K562 (cell line): Measurements from ENCODE around the gene INS. TPM values are rescaled to one million over a fixed set of nuclear protein-coding genes. Genes with fewer than 3 reads are reported as not detected.

Experiments used
- ATAC-seq: fragments of 200-7000 bp; cut with Tn5 transposase; 3 replicates; pipeline ENCODE4 v1.9.1; 2020; ENCODE audit warnings: moderate library complexity
- BruUV-seq: library from RNA; stranded (reverse); fragments of 400-500 nt; replicated peaks from 2 replicates; lab custom pipeline; 2021; lab: Mats Ljungman, UMichigan
- CTCF ChIA-PET: fragments of 300-600 bp; formaldehyde crosslinking; extraction: SDS; loops from one replicate; lab custom pipeline; 2021; ENCODE audit warnings: low intra/inter-chr PET ratio; lab: Yijun Ruan, JAX
- POLR2A ChIA-PET: fragments of 300-600, 350-650 bp; sonication (Branson Sonifier 250); formaldehyde crosslinking; extraction: SDS; loops from one replicate; lab custom pipeline; 2021; ENCODE audit warnings: antibody characterized with exemption, inconsistent platforms; lab: Yijun Ruan, JAX
- DNase-seq, 4 experiments: peaks; one replicate each; pipeline versions ENCODE4 v3.0.0 to v3.0.0-alpha.2; 2011 to 2018; ENCODE audit warnings: low spot score in 3 of 4, mixed read lengths in 3 of 4; ENCODE audit errors: extremely low read depth in 1 of 4
- FAIRE-seq: peaks from 2 replicates; lab custom pipeline; 2011; peaks lifted over from hg19 to GRCh38; lab: Jason Lieb, UNC
- H2AFZ ChIP-seq: 2 replicates; pipeline ENCODE4 v1.6.0; 2011; ENCODE audit warnings: low read depth, low read length, control low read depth, inconsistent platforms
- H3K27ac ChIP-seq: fragments of 200-600 bp; 3 replicates; pipeline ENCODE4 v1.8.0; 2011; ENCODE audit warnings: low read depth, mild to moderate bottlenecking, control low read depth, inconsistent platforms, low read length, moderate library complexity, mixed read lengths; ENCODE audit errors: extremely low read depth
- H3K27me3 ChIP-seq, 2 experiments: fragments of 300-600 bp in 1 of 2; 2 replicates in 1 of 2; 3 replicates in 1 of 2; pipeline versions ENCODE4 v1.6.0 to v1.8.0; 2011; ENCODE audit warnings: inconsistent platforms in 2 of 2, low read length in 2 of 2, mild to moderate bottlenecking in 1 of 2, mixed read lengths in 1 of 2, moderate library complexity in 1 of 2; ENCODE audit not compliant: control insufficient read depth in 2 of 2, insufficient read depth in 2 of 2
- H3K36me3 ChIP-seq: fragments of 300-600 bp; 3 replicates; pipeline ENCODE4 v1.8.0; 2011; ENCODE audit warnings: mild to moderate bottlenecking, low read length, inconsistent platforms; ENCODE audit not compliant: control insufficient read depth, insufficient read depth
- H3K4me1 ChIP-seq, 2 experiments: fragments of 200-600 bp in 1 of 2; replicated peaks in 1 of 2; 2 replicates in 1 of 2; 3 replicates in 1 of 2; pipeline versions ENCODE4 v1.5.1 to v1.8.0; 2011; ENCODE audit warnings: inconsistent platforms in 2 of 2, low read length in 2 of 2, mild to moderate bottlenecking in 1 of 2, mixed read lengths in 1 of 2, moderate library complexity in 1 of 2; ENCODE audit not compliant: control insufficient read depth in 2 of 2, insufficient read depth in 2 of 2
- H3K4me2 ChIP-seq: 2 replicates; pipeline ENCODE4 v1.6.1; 2011; ENCODE audit warnings: low read length, control low read depth, inconsistent platforms, mixed read lengths; ENCODE audit not compliant: insufficient read depth
- H3K4me3 ChIP-seq: fragments of 200-600 bp; sonication (generic), shearing (Covaris generic); 2 replicates; pipeline ENCODE4 v1.5.1; 2016; ENCODE audit warnings: control low read depth, inconsistent platforms
- H3K79me2 ChIP-seq: fragments of 200-600 bp; 3 replicates; pipeline ENCODE4 v1.8.0; 2011; ENCODE audit warnings: low read length, inconsistent platforms; ENCODE audit not compliant: control insufficient read depth, insufficient read depth
- H3K9ac ChIP-seq, 2 experiments: 2 replicates each; pipeline versions ENCODE4 v1.6.0 to v1.6.1; 2011; ENCODE audit warnings: low read depth in 2 of 2, low read length in 2 of 2, control low read depth in 1 of 2, inconsistent platforms in 1 of 2, mild to moderate bottlenecking in 1 of 2, mixed read lengths in 1 of 2; ENCODE audit not compliant: insufficient read depth in 1 of 2
- H3K9me1 ChIP-seq: one replicate; pipeline ENCODE4 v1.6.0; 2011; ENCODE audit warnings: inconsistent platforms, mild to moderate bottlenecking, low read length, moderate library complexity; ENCODE audit not compliant: control insufficient read depth, insufficient read depth
- H3K9me3 ChIP-seq: replicated peaks from 2 replicates; pipeline ENCODE4 v1.5.1; 2011; ENCODE audit warnings: low read depth, low read length, inconsistent platforms; ENCODE audit not compliant: control insufficient read depth, insufficient read depth
- H4K20me1 ChIP-seq: replicated peaks from 2 replicates; pipeline ENCODE4 v1.6.1; 2011; ENCODE audit warnings: low read length, inconsistent platforms, mixed read lengths; ENCODE audit not compliant: control insufficient read depth, insufficient read depth
- ARID3B ChIP-seq: fragments of 250-450 bp; sonication (Bioruptor Pico); IDR thresholded peaks from 2 replicates; pipeline ENCODE4 v1.4.0; 2020; ENCODE audit warnings: borderline replicate concordance
- BRD4 ChIP-seq: fragments of 200-600 bp; sonication (generic); IDR thresholded peaks from 2 replicates; pipeline ENCODE4 v1.6.1; 2017; ENCODE audit warnings: inconsistent platforms
- BRD9 ChIP-seq: fragments of 450-650 bp; IDR thresholded peaks from 2 replicates; pipeline ENCODE4 v1.6.1; 2018; ENCODE audit warnings: low read depth; ENCODE audit not compliant: partially characterized antibody
- E2F4 ChIP-seq: sonication (generic); formaldehyde crosslinking; IDR thresholded peaks from 2 replicates; pipeline ENCODE4 v1.8.0; 2022; ENCODE audit warnings: mild to moderate bottlenecking, low read depth, missing genetic modification reagents
- FOXK2 ChIP-seq, 2 experiments: fragments of 450-650 bp; IDR thresholded peaks in 1 of 2; conservative IDR thresholded peaks in 1 of 2; 2 replicates each; pipeline ENCODE4 v1.6.1; 2016; ENCODE audit warnings: low read depth in 2 of 2, mild to moderate bottlenecking in 1 of 2
- HEY1 ChIP-seq: fragments of 250-450 bp; sonication (Bioruptor Pico); IDR thresholded peaks from 2 replicates; pipeline ENCODE4 v1.5.0; 2020; ENCODE audit warnings: mild to moderate bottlenecking, moderate library complexity, borderline replicate concordance
- RBM22 ChIP-seq: fragments of 200-400 bp; formaldehyde crosslinking; IDR thresholded peaks from 2 replicates; pipeline ENCODE4 v1.6.1; 2018; ENCODE audit warnings: low read length, low read depth; ENCODE audit not compliant: poor library complexity, severe bottlenecking
- SRSF9 ChIP-seq: fragments of 200-400 bp; formaldehyde crosslinking; IDR thresholded peaks from 2 replicates; pipeline ENCODE4 v1.6.1; 2017; ENCODE audit warnings: low read depth, low read length, borderline replicate concordance
- ZNF224 ChIP-seq: sonication (generic); formaldehyde crosslinking; IDR thresholded peaks from 2 replicates; pipeline ENCODE4 v1.8.0; 2022; ENCODE audit warnings: mild to moderate bottlenecking, missing genetic modification reagents
- ZNF263 ChIP-seq: sonication (generic); formaldehyde crosslinking; IDR thresholded peaks from 2 replicates; pipeline ENCODE4 v1.8.0; 2022; ENCODE audit warnings: mild to moderate bottlenecking, missing genetic modification reagents, borderline replicate concordance
- WGBS: fragments of 100-300 bp; shearing (Covaris generic); methylation state at CpG from one replicate; pipeline ENCODE4 v1.1.6; 2016; ENCODE audit warnings: low coverage, mixed read lengths; ENCODE audit not compliant: insufficient coverage; ENCODE audit errors: missing lambda C conversion rate; 5-methylcytosine and 5-hydroxymethylcytosine counted together
- in situ Hi-C: fragments of 300-500 bp; cut with MboI; formaldehyde crosslinking; loops from 4 replicates; pipeline ENCODE4 v1.15.0; 2018; ENCODE audit warnings: inconsistent platforms, mixed read lengths
- intact Hi-C: fragments of 100-400 bp; cut with micrococcal nuclease; formaldehyde crosslinking; loops from 2 replicates; pipeline ENCODE4 v1.14.2; 2022
- polyA plus RNA-seq, 8 experiments: library from polyadenylated mRNA; depleted of rRNA in 4 of 8; stranded (reverse) in 5 of 8; unstranded in 3 of 8; fragments of >200 nt; fragmentation: Nextera tagmentation in 2 of 8; fragmentation: Illumina TruSeq in 1 of 8; extraction: Ambion mirVana in 2 of 8; extraction: Trizol in 1 of 8; gene quantifications; 2 replicates each; pipeline versions ENCODE4 v1.2.1 to v1.2.3, GENCODE V29; 2011 to 2014; ENCODE audit warnings: inconsistent platforms in 1 of 8, missing spikeins in 1 of 8
- total RNA-seq, 7 experiments: library from RNA; depleted of rRNA in 6 of 7; stranded (reverse); fragments of >200 nt in 6 of 7; fragmentation: Illumina TruSeq in 2 of 7; extraction: Trizol in 2 of 7; gene quantifications; 2 replicates each; pipeline versions ENCODE4 v1.2.1 to v1.2.3, GENCODE V29; 2011 to 2021; ENCODE audit warnings: low replicate concordance in 1 of 7
- TF ChIP-seq, protein P1 (sequence below): IDR thresholded peaks from 2 replicates; pipeline ENCODE4 v1.6.1; 2014; ENCODE audit warnings: antibody characterized with exemption
- TF ChIP-seq, protein P2 (sequence below): sonication (generic); formaldehyde crosslinking; IDR thresholded peaks from 2 replicates; pipeline ENCODE4 v1.8.0; 2022; ENCODE audit warnings: missing genetic modification reagents, mild to moderate bottlenecking, borderline replicate concordance

Gene INS
- total and polyA plus RNA-seq, 9 of the 15 experiments (the other 6 are each of a cell fraction or from before 2014, with no cell fraction given): not detected

- TF ChIP-seq HEY1 (CRISPR knock-in tag) (no peak), E2F4 (CRISPR knock-in tag) (no peak), BRD4 (no peak)
Measured at GRCh38 chr11:2136209-2136951, 24.6 kb downstream of the INS start (continued).

- no peak for ATAC-seq
- no peak overlapping the region for H3K27ac ChIP-seq
- intact Hi-C loops: no loop called here
- TF ChIP-seq ZNF224 (no peak), RBM22 (no peak), ZNF263 (no peak), BRD9 (no peak), SRSF9 (no peak), ARID3B (no peak), FOXK2 (conservative IDR thresholded peaks at IDR 0.05 in 1 of 2, IDR thresholded peaks at IDR 0.05 in 1 of 2; ENCODE audit: low read depth in 2 of 2) (no peak)
- TF ChIP-seq, protein P1, sequence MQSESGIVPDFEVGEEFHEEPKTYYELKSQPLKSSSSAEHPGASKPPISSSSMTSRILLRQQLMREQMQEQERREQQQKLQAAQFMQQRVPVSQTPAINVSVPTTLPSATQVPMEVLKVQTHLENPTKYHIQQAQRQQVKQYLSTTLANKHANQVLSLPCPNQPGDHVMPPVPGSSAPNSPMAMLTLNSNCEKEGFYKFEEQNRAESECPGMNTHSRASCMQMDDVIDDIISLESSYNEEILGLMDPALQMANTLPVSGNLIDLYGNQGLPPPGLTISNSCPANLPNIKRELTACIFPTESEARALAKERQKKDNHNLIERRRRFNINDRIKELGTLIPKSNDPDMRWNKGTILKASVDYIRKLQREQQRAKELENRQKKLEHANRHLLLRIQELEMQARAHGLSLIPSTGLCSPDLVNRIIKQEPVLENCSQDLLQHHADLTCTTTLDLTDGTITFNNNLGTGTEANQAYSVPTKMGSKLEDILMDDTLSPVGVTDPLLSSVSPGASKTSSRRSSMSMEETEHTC: no peak
- TF ChIP-seq, protein P2, sequence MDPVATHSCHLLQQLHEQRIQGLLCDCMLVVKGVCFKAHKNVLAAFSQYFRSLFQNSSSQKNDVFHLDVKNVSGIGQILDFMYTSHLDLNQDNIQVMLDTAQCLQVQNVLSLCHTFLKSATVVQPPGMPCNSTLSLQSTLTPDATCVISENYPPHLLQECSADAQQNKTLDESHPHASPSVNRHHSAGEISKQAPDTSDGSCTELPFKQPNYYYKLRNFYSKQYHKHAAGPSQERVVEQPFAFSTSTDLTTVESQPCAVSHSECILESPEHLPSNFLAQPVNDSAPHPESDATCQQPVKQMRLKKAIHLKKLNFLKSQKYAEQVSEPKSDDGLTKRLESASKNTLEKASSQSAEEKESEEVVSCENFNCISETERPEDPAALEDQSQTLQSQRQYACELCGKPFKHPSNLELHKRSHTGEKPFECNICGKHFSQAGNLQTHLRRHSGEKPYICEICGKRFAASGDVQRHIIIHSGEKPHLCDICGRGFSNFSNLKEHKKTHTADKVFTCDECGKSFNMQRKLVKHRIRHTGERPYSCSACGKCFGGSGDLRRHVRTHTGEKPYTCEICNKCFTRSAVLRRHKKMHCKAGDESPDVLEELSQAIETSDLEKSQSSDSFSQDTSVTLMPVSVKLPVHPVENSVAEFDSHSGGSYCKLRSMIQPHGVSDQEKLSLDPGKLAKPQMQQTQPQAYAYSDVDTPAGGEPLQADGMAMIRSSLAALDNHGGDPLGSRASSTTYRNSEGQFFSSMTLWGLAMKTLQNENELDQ (CRISPR knock-in tag): no peak
Measured at GRCh38 chr11:2135648-2136201, 25.3 kb downstream of the INS start.

More at GRCh38 chr11:2135648-2136201, 25.3 kb downstream of the INS start:
- BruUV-seq: no TSS peak
- H3K9ac ChIP-seq: no peak overlapping the region
- H3K4me2 ChIP-seq: no peak overlapping the region
- no peak for DNase-seq
- peaks cover 11 to 56% of the 10 kb centered on the region in 2 experiments; a peak in 3 of 5 replicates for H3K27me3 ChIP-seq
- no peaks in the 10 kb centered on the region for H3K36me3 ChIP-seq
- no peaks in the 10 kb centered on the region for H3K9me1 ChIP-seq
- H3K9me3 ChIP-seq: 0 out of 2 replicates have a peak, but pooled peaks cover 3% of the 10 kb centered on the region
- ChIA-PET POLR2A (no interaction called here), CTCF (no interaction called here)
- peaks cover 0 to 30% of the 10 kb centered on the region in 2 experiments; a peak in 2 of 5 replicates for H3K4me1 ChIP-seq
- H2AFZ ChIP-seq: no peak overlapping the region
- H3K4me3 ChIP-seq: no peak overlapping the region
- no peak for FAIRE-seq
- no peaks in the 10 kb centered on the region for H4K20me1 ChIP-seq
- in situ Hi-C loops: no loop called here
- no peaks in the 10 kb centered on the region for H3K79me2 ChIP-seq
- WGBS: 4% methylated on average over 14 of the region's 14 CpGs
